ENCODE measurements around the gene RABL2A. TPM values are rescaled to one million over a fixed set of nuclear protein-coding genes. Genes with fewer than 3 reads are reported as not detected.
"Not testable (repeated sequence)": the region's sequence is repeated elsewhere in the genome, so short reads cannot be mapped to it uniquely, and the experiment has no call there.

RABL2A gene
- total RNA-seq, 1 experiment from 2014 or later: 14.3 TPM

DNA sequence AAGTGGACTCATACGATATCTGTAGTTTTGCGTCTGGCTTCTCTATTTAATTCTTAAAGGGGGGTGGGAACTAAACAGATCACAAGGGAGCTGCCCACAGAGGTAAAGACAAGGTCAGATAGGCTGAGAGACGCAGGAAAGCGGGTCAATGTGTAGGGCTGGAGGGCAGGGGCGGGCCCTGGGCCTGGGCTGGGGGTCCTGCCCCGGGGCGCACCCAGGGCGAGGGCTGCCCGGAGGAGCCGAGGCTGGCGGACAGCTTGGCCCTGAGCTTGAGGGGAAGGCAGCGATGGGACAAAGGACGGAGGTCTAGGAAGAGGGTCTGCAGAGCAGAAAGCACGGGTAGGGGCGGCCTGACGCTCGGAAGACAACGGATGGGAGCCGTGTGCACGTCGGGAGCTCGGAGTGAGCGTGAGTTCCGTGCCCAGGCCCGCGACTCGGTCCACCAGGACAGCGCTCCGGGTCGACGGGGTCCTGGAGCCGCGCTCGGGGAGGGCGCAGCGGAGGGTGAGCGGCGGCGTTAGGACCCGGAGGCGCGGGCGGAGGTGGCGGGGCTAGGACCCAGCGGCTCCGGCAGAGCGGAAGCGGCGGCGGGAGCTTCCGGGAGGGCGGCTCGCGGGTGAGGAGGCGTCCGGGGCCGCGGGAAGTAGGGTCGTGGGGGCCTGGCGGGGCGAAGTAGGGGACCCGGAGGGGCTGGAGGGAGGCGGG lies 43.4 kb upstream of the RABL2A start:
- CTCF ChIA-PET: not testable (repeated sequence)
- H2AFZ ChIP-seq (ENCODE audit: low read depth, low read length, poor library complexity, severe bottlenecking): peak overlapping the region; percentile 61

DNA sequence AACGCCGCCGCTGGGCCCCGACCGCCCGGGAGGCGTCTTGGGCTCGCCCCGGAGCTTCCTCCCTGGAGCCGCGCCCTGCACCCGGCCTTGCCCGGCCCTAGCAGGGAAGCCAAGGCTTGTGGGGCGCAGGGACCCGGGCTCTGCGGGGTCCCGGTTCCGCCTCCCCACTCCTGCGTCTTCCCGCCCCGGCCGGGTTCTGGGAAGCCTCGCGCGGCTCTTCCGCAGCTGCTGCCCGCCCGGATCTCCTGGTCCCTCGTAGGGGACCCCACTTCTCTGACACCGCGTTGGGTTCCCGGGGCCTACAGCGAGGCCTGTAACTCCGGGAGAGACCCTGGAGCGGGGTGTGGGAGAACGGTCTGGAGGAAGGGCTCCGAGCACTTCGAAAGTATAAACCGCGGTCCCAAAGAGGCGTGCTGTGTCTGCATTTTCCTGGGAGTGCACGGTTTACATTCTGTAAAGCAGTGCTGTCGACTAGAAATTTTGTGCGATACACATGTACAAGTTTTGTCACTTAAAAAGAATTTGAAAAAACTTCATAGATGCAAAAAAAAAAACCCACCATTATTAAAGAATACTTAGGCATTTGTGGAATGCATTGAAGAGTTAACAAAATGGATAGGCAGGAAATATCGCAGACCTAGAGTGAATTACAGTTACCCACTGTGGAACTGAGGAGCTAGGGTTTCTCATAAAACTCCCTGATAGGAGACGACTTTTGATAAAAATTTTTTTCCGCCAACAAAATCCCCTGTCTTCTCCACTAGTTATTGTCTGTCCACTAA lies 42.6 kb upstream of the RABL2A start:
- DNase-seq (ENCODE audit: low read depth, low spot score); H3K27ac ChIP-seq (ENCODE audit: low read depth, low read length); H2AFZ ChIP-seq (ENCODE audit: low read depth, low read length, poor library complexity, severe bottlenecking); RAD21 ChIA-PET (ENCODE audit: low non-redundant PET in 1 of 2, low total read pairs in 2 of 2, uncharacterized antibody in 2 of 2, unreplicated experiment in 2 of 2); ATAC-seq; H3K9me3 ChIP-seq (ENCODE audit: control insufficient read depth in 1 of 2, insufficient read depth in 1 of 2, low read depth in 1 of 2, low read length in 2 of 2); CTCF ChIA-PET; H3K27me3 ChIP-seq (ENCODE audit: insufficient read depth, low read length); H3K79me2 ChIP-seq (ENCODE audit: insufficient read depth, low read length); H3K9me2 ChIP-seq (ENCODE audit: insufficient read depth); H3K36me3 ChIP-seq (ENCODE audit: control insufficient read depth in 1 of 2, insufficient read depth in 2 of 2, low read length in 2 of 2); intact Hi-C loops (cut with micrococcal nuclease); H4K20me1 ChIP-seq (ENCODE audit: insufficient read depth); POLR2A ChIA-PET: not testable (repeated sequence)
- TSS peak; percentile 79 for BruUV-seq (replicated peaks)
- peak overlapping the region; percentile 56 to 64 for H3K4me3 ChIP-seq (replicated peaks in 1 of 2; ENCODE audit: low read depth in 1 of 2, low read length in 2 of 2)
- peak overlapping the region; percentile 69 for H3K9ac ChIP-seq (ENCODE audit: low read length)
- peak overlapping the region; percentile 79 for H3K4me2 ChIP-seq (ENCODE audit: low read length)
- peaks cover 0 to 14% of the 10 kb centered on the region in 2 experiments; a peak in 2 of 4 replicates for H3K4me1 ChIP-seq (ENCODE audit: control insufficient read depth in 1 of 2, insufficient read depth in 2 of 2, low read length in 2 of 2)

More for the DNA sequence above, 43.4 kb upstream of the RABL2A start:
- H3K9me3 ChIP-seq (ENCODE audit: control insufficient read depth in 1 of 2, insufficient read depth in 1 of 2, low read depth in 1 of 2, low read length in 2 of 2); H3K36me3 ChIP-seq (ENCODE audit: control insufficient read depth in 1 of 2, insufficient read depth in 2 of 2, low read length in 2 of 2); H4K20me1 ChIP-seq (ENCODE audit: insufficient read depth); H3K9me2 ChIP-seq (ENCODE audit: insufficient read depth); BruUV-seq (replicated peaks); H3K27me3 ChIP-seq (ENCODE audit: insufficient read depth, low read length); RAD21 ChIA-PET (ENCODE audit: low non-redundant PET in 1 of 2, low total read pairs in 2 of 2, uncharacterized antibody in 2 of 2, unreplicated experiment in 2 of 2); intact Hi-C loops (cut with micrococcal nuclease); ATAC-seq; H3K79me2 ChIP-seq (ENCODE audit: insufficient read depth, low read length); POLR2A ChIA-PET: not testable (repeated sequence)
- Histone ChIP-seq H3K4me3 (replicated peaks in 1 of 2; ENCODE audit: low read depth in 1 of 2, low read length in 2 of 2) (peak overlapping the region; percentile 54 to 64), H3K27ac (ENCODE audit: low read depth, low read length) (peak overlapping the region; percentile 78), H3K4me1 (ENCODE audit: control insufficient read depth in 1 of 2, insufficient read depth in 2 of 2, low read length in 2 of 2) (peaks cover 0 to 14% of the 10 kb centered on the region in 2 experiments; a peak in 2 of 4 replicates), H3K9ac (ENCODE audit: low read length) (peak overlapping the region; percentile 69), H3K4me2 (ENCODE audit: low read length) (peak overlapping the region; percentile 82)
- peak; percentile 50 for TF ChIP-seq ELF1 (IDR thresholded peaks at IDR 0.05; ENCODE audit: borderline replicate concordance, low read depth)
- peak; percentile 84; the same call in 1 of the 2 replicates for TF ChIP-seq CBX3 (IDR thresholded peaks at IDR 0.05; ENCODE audit: low read depth)
- TF ChIP-seq ZFX (IDR thresholded peaks at IDR 0.05): peak; percentile 46
- TF ChIP-seq EGR1 (IDR thresholded peaks at IDR 0.05; ENCODE audit: low read depth): peak; percentile 58
- TF ChIP-seq POLR2AphosphoS5 (IDR thresholded peaks at IDR 0.05; ENCODE audit: low read depth, low read length): peak; percentile 44; the same call in 1 of the 2 replicates
- 0 out of 2 replicates have a peak, but pooled peaks have one; percentile 42 for TF ChIP-seq SIN3A (IDR thresholded peaks at IDR 0.05; ENCODE audit: low read depth)
- peak; percentile 39; the same call in 1 of the 2 replicates for TF ChIP-seq MAX (IDR thresholded peaks at IDR 0.05)
- peak; percentile 68 for TF ChIP-seq YY1 (IDR thresholded peaks at IDR 0.05; ENCODE audit: extremely low read depth, insufficient replicate concordance, low read depth, low read length)
- peak; percentile 98 for TF ChIP-seq FOSL1 (IDR thresholded peaks at IDR 0.05; ENCODE audit: low read depth)
- TF ChIP-seq SP1 (IDR thresholded peaks at IDR 0.05; ENCODE audit: low read depth): peak; percentile 82
- peak; percentile 23 for DNase-seq (ENCODE audit: low read depth, low spot score)

All from HCT116 (cell line).